Neural progenitor cell (in vitro differentiated cells): Measurements from ENCODE around the gene SLC2A4. TPM values are rescaled to one million over a fixed set of nuclear protein-coding genes. Genes with fewer than 3 reads are reported as not detected.

Source experiments
- DNase-seq: peaks from one replicate; pipeline ENCODE4 v3.0.0-alpha.2; 2016; ENCODE audit warnings: low spot score
- H2AFZ ChIP-seq: fragments of 200-600 bp; sonication (generic); replicated peaks from 2 replicates; pipeline ENCODE4 v1.6.1; 2016; ENCODE audit warnings: antibody characterized with exemption
- H3F3A ChIP-seq: fragments of 200-600 bp; sonication (generic); 2 replicates; pipeline ENCODE4 v1.6.1; 2016; ENCODE audit warnings: antibody characterized with exemption, low read depth
- H3K27ac ChIP-seq: fragments of 200-600 bp; sonication (generic); 2 replicates; pipeline ENCODE4 v1.5.1; 2016; ENCODE audit warnings: mild to moderate bottlenecking
- H3K27me3 ChIP-seq: fragments of 200-600 bp; sonication (generic); 2 replicates; pipeline ENCODE4 v1.6.1; 2016; ENCODE audit warnings: mild to moderate bottlenecking, moderate library complexity
- H3K36me3 ChIP-seq: fragments of 200-600 bp; sonication (generic); 2 replicates; pipeline ENCODE4 v1.5.1; 2016
- H3K4me1 ChIP-seq: fragments of 200-600 bp; sonication (generic); 2 replicates; pipeline ENCODE4 v1.6.1; 2016; ENCODE audit warnings: mixed run types
- H3K4me2 ChIP-seq: fragments of 200-600 bp; sonication (generic); 2 replicates; pipeline ENCODE4 v1.6.1; 2016
- H3K4me3 ChIP-seq: fragments of 200-600 bp; sonication (generic); 2 replicates; pipeline ENCODE4 v1.5.1; 2016
- H3K79me2 ChIP-seq: fragments of 200-600 bp; sonication (generic); 2 replicates; pipeline ENCODE4 v1.6.1; 2016; ENCODE audit warnings: low read depth
- H3K9ac ChIP-seq: fragments of 200-600 bp; sonication (generic); 2 replicates; pipeline ENCODE4 v1.6.1; 2016
- H3K9me3 ChIP-seq: fragments of 200-600 bp; sonication (generic); 2 replicates; pipeline ENCODE4 v1.5.1; 2016; ENCODE audit warnings: low read depth
- H4K20me1 ChIP-seq: fragments of 200-600 bp; sonication (generic); 2 replicates; pipeline ENCODE4 v1.6.1; 2016; ENCODE audit warnings: low read depth
- H3K27ac Mint-ChIP-seq: 3 replicates; pipeline ENCODE4 v1.8.0; 2021; ENCODE audit warnings: mixed read lengths
- H3K27me3 Mint-ChIP-seq: 2 replicates; pipeline ENCODE4 v1.8.0; 2022; ENCODE audit warnings: low read depth, mild to moderate bottlenecking, inconsistent platforms, moderate library complexity, mixed read lengths; ENCODE audit not compliant: insufficient read depth
- H3K36me3 Mint-ChIP-seq: 3 replicates; pipeline ENCODE4 v1.8.0; 2021; ENCODE audit warnings: mixed read lengths
- H3K4me1 Mint-ChIP-seq: 3 replicates; pipeline ENCODE4 v1.8.0; 2021; ENCODE audit warnings: mixed read lengths
- H3K4me3 Mint-ChIP-seq: 3 replicates; pipeline ENCODE4 v1.8.0; 2021; ENCODE audit warnings: mild to moderate bottlenecking, moderate library complexity, mixed read lengths
- H3K9me3 Mint-ChIP-seq: 3 replicates; pipeline ENCODE4 v1.8.0; 2020; ENCODE audit warnings: mixed read lengths
- EZH2 ChIP-seq: fragments of 200-600 bp; sonication (generic); IDR thresholded peaks from 2 replicates; pipeline ENCODE4 v1.6.1; 2017; ENCODE audit warnings: antibody characterized with exemption, mild to moderate bottlenecking, moderate library complexity
- EZH2phosphoT487 ChIP-seq: fragments of 200-600 bp; sonication (generic); IDR thresholded peaks from 2 replicates; pipeline ENCODE4 v1.6.1; 2017; ENCODE audit warnings: antibody characterized with exemption
- total RNA-seq: library from RNA; depleted of rRNA; stranded (reverse); fragments of >200 nt; gene quantifications from 2 replicates; pipeline ENCODE4 v1.2.3, GENCODE V29; 2015; ENCODE audit warnings: low replicate concordance
- TF ChIP-seq, protein P1 (sequence below): fragments of 200-600 bp; sonication (generic); IDR thresholded peaks from 2 replicates; pipeline ENCODE4 v1.5.1; 2017; ENCODE audit warnings: antibody characterized with exemption, mild to moderate bottlenecking

SLC2A4 gene
- total RNA-seq, 1 donor from 2014 or later, result 1.7 TPM

DNA sequence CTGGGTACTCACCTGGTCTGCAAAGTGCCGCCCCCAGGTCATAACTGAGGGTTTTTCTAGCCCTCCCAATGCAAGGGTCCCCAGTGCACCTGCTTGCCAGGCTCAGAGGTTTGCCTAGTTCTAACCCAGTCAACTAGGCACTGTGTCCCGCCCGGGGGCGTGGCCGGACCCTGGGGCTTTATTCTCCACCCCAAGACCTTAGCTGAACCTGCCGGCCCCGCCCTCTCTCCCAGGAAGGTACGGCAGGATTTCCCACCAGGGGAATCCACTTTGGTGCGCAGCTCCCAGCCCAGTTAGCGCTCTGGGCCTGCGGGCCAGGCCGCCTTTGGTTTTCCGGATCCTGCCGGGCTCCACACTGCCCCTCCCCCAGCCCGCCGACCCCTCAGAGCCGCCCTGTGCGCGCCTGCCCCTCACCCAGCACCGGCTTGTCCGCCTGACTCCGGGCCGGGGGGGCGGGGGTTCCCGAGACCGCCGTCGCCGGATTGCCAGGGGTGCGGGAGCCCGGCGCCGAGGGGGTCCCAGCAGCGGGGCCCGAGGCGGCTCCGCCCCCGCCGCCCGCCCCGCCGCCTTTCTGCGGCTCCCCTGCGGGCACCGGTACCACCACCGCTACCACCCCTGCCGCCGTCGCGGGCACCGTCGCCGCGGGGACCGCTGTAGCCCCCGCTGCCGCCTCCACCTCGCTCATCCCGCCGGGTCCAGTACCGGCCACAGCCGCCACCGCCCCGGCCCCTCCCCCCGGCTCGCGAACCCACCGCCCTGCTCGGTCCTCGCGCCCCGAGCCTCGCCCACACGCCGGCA lies 12.5 kb downstream of the SLC2A4 start:
- peaks cover 28% of the 10 kb centered on the region for H3K27me3 Mint-ChIP-seq
- Histone ChIP-seq H3K27ac (no peak overlapping the region), H3K4me2 (peak overlapping the region; percentile 77), H3K9me3 (no peaks in the 10 kb centered on the region), H2AFZ (no peak overlapping the region), H3K4me3 (peak overlapping the region; percentile 45), H4K20me1 (peaks cover 11% of the 10 kb centered on the region), H3K9ac (no peak overlapping the region), H3F3A (peaks cover 40% of the 10 kb centered on the region), H3K79me2 (no peaks in the 10 kb centered on the region), H3K36me3 (no peaks in the 10 kb centered on the region), H3K4me1 (peaks cover 7% of the 10 kb centered on the region), H3K27me3 (peaks cover 85% of the 10 kb centered on the region)
- H3K27ac Mint-ChIP-seq, result no peak overlapping the region
- TF ChIP-seq, protein P1, sequence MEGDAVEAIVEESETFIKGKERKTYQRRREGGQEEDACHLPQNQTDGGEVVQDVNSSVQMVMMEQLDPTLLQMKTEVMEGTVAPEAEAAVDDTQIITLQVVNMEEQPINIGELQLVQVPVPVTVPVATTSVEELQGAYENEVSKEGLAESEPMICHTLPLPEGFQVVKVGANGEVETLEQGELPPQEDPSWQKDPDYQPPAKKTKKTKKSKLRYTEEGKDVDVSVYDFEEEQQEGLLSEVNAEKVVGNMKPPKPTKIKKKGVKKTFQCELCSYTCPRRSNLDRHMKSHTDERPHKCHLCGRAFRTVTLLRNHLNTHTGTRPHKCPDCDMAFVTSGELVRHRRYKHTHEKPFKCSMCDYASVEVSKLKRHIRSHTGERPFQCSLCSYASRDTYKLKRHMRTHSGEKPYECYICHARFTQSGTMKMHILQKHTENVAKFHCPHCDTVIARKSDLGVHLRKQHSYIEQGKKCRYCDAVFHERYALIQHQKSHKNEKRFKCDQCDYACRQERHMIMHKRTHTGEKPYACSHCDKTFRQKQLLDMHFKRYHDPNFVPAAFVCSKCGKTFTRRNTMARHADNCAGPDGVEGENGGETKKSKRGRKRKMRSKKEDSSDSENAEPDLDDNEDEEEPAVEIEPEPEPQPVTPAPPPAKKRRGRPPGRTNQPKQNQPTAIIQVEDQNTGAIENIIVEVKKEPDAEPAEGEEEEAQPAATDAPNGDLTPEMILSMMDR, result no peak
- no peak for TF ChIP-seq EZH2phosphoT487
- no peak for TF ChIP-seq EZH2
- peaks cover 2% of the 10 kb centered on the region for H3K9me3 Mint-ChIP-seq
- peak overlapping the region; percentile 80 for H3K4me3 Mint-ChIP-seq
- no peaks in the 10 kb centered on the region for H3K36me3 Mint-ChIP-seq
- DNase-seq, result peak; percentile 77
- H3K4me1 Mint-ChIP-seq, result peaks cover 20% of the 10 kb centered on the region

DNA sequence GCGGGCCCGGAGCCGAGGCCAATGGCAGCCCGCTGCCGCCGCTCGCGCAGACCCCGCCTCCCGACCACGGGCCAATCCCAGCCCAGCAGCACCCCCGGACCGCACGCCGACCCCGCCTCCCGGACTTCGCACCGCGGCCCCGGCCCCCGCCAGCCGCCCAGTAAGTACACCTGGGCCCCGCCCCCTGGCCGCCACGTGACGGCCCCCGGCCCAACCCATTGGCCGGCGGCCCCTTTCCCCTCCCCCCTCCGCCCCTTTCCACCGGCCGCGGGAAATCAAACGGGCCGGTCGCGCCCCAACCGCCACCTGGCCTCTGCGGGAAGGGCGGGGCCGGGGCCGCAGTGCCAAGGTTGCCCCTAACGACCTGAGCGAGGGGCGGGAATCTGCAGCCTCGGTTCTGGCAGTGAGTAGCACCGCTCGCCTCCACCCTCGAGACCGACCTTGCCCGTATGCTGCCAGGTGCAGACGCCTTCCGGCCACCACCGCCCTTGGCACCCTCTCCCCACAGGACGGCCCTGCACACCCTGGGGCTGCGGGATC lies 13.2 kb downstream of the SLC2A4 start, which contains the start of gene YBX2:
Gene YBX2 (minus strand): TSS at position 26 of the 540 bp plus-strand sequence. CDS start 139 bp downstream, outside the sequence.
- no peak within 1 kb of the TSS for H3K27ac ChIP-seq
- Mint-ChIP-seq H3K27me3 (peaks cover 28% of the 10 kb centered on the region), H3K4me3 (peak within 1 kb of the TSS; percentile 80), H3K36me3 (no peaks in the 10 kb centered on the region), H3K9me3 (peaks cover 2% of the 10 kb centered on the region), H3K4me1 (peaks cover 19% of the 10 kb centered on the region), H3K27ac (no peak within 1 kb of the TSS)
- peaks cover 92% of the 10 kb centered on the region for H3K27me3 ChIP-seq
- H4K20me1 ChIP-seq, result peaks cover 11% of the 10 kb centered on the region
- no peak within 1 kb of the TSS for H2AFZ ChIP-seq
- no peak within 1 kb of the TSS for H3K9ac ChIP-seq
- H3K4me2 ChIP-seq, result peak within 1 kb of the TSS; percentile 77
- peak within 1 kb of the TSS; percentile 45 for H3K4me3 ChIP-seq
- H3K9me3 ChIP-seq, result no peaks in the 10 kb centered on the region
- peak; percentile 95 for DNase-seq
- TF ChIP-seq EZH2, result peak; percentile 33
- TF ChIP-seq, protein P1, result no peak
- TF ChIP-seq EZH2phosphoT487, result no peak
- no peaks in the 10 kb centered on the region for H3K79me2 ChIP-seq
- H3F3A ChIP-seq, result peaks cover 40% of the 10 kb centered on the region
- no peaks in the 10 kb centered on the region for H3K36me3 ChIP-seq
- peaks cover 7% of the 10 kb centered on the region for H3K4me1 ChIP-seq

DNA sequence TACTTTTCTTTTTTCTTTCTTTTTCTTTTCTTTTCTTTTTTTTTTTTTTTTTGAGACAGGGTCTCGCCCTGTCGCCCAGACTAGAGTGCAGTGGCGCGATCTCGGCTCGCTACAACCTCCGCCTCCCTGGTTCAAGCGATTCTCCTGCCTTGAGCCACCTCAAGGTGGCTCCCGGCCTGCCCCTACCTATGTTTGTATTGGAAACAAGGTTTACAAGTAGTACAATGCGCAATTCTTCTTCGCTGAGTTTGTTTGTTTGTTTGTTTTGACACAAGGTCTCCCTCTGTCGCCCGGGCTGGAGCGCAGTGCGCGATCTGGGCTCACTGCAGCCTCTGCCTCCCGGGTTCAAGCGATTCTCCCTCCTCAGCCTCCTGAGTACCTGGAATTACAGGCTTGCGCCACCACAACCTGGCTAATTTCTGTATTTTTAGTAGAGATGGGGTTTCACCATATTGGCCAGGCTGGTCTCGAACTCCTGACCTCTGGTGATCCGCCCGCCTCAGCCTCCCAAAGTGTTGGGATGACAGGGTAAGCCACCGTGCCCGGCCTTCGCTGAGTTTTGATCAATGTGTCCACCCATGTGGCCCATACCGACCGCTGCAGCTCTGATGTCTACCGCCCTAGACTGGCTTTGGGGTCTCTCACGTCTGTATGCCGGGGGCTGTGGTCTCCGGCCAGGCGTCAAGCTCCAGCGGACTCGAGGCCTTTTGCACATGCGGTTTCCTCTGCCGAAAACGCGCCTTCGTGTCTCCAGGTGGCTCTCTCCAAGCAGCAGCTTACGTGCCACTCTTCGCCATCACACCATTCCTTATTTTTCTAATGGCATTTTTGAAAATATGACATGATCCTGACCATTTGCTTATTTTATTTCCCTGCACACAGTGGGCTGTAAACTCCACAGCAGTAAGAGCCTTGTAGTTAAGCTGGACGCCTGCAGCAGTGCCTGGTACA lies 14.0 kb downstream of the SLC2A4 start:
- H3K4me2 ChIP-seq, result peak overlapping the region; percentile 77
- H3K9ac ChIP-seq, result no peak overlapping the region
- H3K4me3 ChIP-seq, result peak overlapping the region; percentile 45
- no peak overlapping the region for H2AFZ ChIP-seq
- Mint-ChIP-seq H3K27ac (no peak overlapping the region), H3K9me3 (peaks cover 2% of the 10 kb centered on the region), H3K4me1 (peaks cover 19% of the 10 kb centered on the region), H3K36me3 (no peaks in the 10 kb centered on the region), H3K27me3 (peaks cover 28% of the 10 kb centered on the region), H3K4me3 (peak overlapping the region; percentile 80)
- H3F3A ChIP-seq, result peaks cover 40% of the 10 kb centered on the region
- peak; percentile 49 for DNase-seq
- peaks cover 93% of the 10 kb centered on the region for H3K27me3 ChIP-seq
- H3K27ac ChIP-seq, result no peak overlapping the region
- TF ChIP-seq, protein P1, result no peak
- no peak for TF ChIP-seq EZH2
- no peak for TF ChIP-seq EZH2phosphoT487
- no peaks in the 10 kb centered on the region for H3K79me2 ChIP-seq
- H3K9me3 ChIP-seq, result no peaks in the 10 kb centered on the region
- peaks cover 7% of the 10 kb centered on the region for H3K4me1 ChIP-seq
- H4K20me1 ChIP-seq, result peaks cover 11% of the 10 kb centered on the region
- no peaks in the 10 kb centered on the region for H3K36me3 ChIP-seq
